ENCODE data around the gene CYSRT1.

The CYSRT1 gene

DNA sequence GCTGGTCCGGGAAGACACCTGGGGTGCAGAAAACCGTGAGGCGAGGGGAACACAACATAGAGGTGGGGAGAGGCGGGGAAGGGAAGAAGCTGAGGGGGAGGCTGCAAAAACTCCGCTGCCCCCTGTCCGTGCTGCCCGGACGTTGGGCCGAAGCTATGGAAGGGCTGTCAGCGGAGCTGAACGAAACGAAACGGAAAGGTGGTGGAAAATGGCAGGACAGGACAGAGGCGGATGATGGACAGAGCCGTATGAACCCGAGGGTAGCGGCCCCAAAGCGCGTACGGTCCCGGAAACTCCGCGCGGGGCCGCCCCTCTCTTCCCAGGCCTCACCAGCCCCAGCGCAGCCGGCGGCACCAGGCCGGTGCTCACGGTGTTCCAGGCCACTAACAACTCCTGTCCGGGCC is 36.9 kb upstream of the CYSRT1 start:
- H3K36me3 ChIP-seq (ENCODE audit: control insufficient read depth in 2 of 2, insufficient read depth in 1 of 2, low read length in 2 of 2): peaks cover 0 to 75% of the 10 kb centered on the region in 2 experiments; a peak in 1 of 3 replicates
- peak overlapping the region; percentile 92 for H3K27ac ChIP-seq (ENCODE audit: extremely low read depth, low read depth, low read length)
- H3K4me3 ChIP-seq (ENCODE audit: low read depth, low read length): peak overlapping the region; percentile 92
- H3K4me1 ChIP-seq (ENCODE audit: control insufficient read depth, insufficient read depth, low read length): peaks cover 11% of the 10 kb centered on the region
- H3K9me3 ChIP-seq (ENCODE audit: control insufficient read depth, insufficient read depth, low read depth, low read length): no peaks in the 10 kb centered on the region
- CTCF ChIA-PET: interaction anchor here (0.8 to 3.5 kb wide), 9 partner anchors 10 to 68 kb away, joined by 3 to 22 read pairs (median 4); partner anchors contain the start of genes RNF224 and TPRN
- POLR2A ChIA-PET: interaction anchor here (1.4 to 7.1 kb wide), 12 partner anchors 10 to 102 kb away, joined by 5 to 178 read pairs (median 24); partner anchors contain the start of genes LRRC26, MAN1B1, NDOR1 and RNF224
- TF ChIP-seq, protein P1, sequence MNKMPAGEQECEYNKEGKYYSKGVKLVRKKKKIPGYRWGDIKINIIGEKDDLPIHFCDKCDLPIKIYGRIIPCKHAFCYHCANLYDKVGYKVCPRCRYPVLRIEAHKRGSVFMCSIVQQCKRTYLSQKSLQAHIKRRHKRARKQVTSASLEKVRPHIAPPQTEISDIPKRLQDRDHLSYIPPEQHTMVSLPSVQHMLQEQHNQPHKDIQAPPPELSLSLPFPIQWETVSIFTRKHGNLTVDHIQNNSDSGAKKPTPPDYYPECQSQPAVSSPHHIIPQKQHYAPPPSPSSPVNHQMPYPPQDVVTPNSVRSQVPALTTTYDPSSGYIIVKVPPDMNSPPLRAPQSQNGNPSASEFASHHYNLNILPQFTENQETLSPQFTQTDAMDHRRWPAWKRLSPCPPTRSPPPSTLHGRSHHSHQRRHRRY (tag by site-specific recombination; IDR thresholded peaks at IDR 0.05): 0 out of 2 replicates have a peak, but pooled peaks have one; percentile 43
- TF ChIP-seq GLI4 (tag by site-specific recombination; IDR thresholded peaks at IDR 0.05) (peak; percentile 54; the same call in 1 of the 2 replicates), ZNF146 (tag by site-specific recombination; IDR thresholded peaks at IDR 0.05) (no peak), GFI1B (tag by site-specific recombination; IDR thresholded peaks at IDR 0.05) (0 out of 2 replicates have a peak, but pooled peaks have one; percentile 52), ZNF837 (tag by site-specific recombination; IDR thresholded peaks at IDR 0.05) (peak; percentile 88; the same call in 1 of the 2 replicates), ZNF2 (tag by site-specific recombination; IDR thresholded peaks at IDR 0.05) (peak; percentile 89; the same call in 1 of the 2 replicates), ZNF600 (tag by site-specific recombination; IDR thresholded peaks at IDR 0.05) (peak; percentile 36; the same call in 1 of the 2 replicates), MYNN (tag by site-specific recombination; IDR thresholded peaks at IDR 0.05; ENCODE audit: borderline replicate concordance) (no peak), KLF8 (tag by site-specific recombination; IDR thresholded peaks at IDR 0.05) (no peak), ZNF571 (tag by site-specific recombination; IDR thresholded peaks at IDR 0.05) (no peak), ZNF274 (IDR thresholded peaks at IDR 0.05; ENCODE audit: low read length) (no peak), ZNF274 (tag by site-specific recombination; IDR thresholded peaks at IDR 0.05; ENCODE audit: borderline replicate concordance) (no peak), ZNF777 (tag by site-specific recombination; IDR thresholded peaks at IDR 0.05; ENCODE audit: borderline replicate concordance) (peak; percentile 67; the same call in 1 of the 2 replicates), KLF1 (tag by site-specific recombination; IDR thresholded peaks at IDR 0.05) (no peak), ZNF501 (tag by site-specific recombination; IDR thresholded peaks at IDR 0.05) (0 out of 2 replicates have a peak, but pooled peaks have one; percentile 93), ZNF792 (tag by site-specific recombination; IDR thresholded peaks at IDR 0.05) (no peak), ZNF138 (tag by site-specific recombination; IDR thresholded peaks at IDR 0.05; ENCODE audit: borderline replicate concordance) (peak; percentile 43; the same call in 1 of the 2 replicates), ZNF423 (tag by site-specific recombination; IDR thresholded peaks at IDR 0.05) (0 out of 2 replicates have a peak, but pooled peaks have one; percentile 6)
- TF ChIP-seq, protein P2, sequence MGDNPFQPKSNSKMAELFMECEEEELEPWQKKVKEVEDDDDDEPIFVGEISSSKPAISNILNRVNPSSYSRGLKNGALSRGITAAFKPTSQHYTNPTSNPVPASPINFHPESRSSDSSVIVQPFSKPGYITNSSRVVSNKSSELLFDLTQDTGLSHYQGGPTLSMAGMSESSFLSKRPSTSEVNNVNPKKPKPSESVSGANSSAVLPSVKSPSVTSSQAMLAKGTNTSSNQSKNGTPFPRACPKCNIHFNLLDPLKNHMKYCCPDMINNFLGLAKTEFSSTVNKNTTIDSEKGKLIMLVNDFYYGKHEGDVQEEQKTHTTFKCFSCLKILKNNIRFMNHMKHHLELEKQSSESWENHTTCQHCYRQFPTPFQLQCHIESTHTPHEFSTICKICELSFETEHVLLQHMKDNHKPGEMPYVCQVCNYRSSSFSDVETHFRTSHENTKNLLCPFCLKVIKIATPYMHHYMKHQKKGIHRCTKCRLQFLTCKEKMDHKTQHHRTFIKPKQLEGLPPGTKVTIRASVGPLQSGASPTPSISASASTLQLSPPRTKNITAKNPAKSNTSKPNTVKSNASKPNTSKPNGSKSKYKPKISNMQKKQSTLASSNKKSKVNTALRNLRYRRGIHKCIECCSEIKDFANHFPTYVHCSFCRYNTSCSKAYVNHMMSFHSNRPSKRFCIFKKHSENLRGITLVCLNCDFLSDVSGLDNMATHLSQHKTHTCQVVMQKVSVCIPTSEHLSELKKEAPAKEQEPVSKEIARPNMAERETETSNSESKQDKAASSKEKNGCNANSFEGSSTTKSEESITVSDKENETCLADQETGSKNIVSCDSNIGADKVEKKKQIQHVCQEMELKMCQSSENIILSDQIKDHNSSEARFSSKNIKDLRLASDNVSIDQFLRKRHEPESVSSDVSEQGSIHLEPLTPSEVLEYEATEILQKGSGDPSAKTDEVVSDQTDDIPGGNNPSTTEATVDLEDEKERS (tag by site-specific recombination; IDR thresholded peaks at IDR 0.05): peak; percentile 56; the same call in 1 of the 2 replicates
- TF ChIP-seq, protein P3, sequence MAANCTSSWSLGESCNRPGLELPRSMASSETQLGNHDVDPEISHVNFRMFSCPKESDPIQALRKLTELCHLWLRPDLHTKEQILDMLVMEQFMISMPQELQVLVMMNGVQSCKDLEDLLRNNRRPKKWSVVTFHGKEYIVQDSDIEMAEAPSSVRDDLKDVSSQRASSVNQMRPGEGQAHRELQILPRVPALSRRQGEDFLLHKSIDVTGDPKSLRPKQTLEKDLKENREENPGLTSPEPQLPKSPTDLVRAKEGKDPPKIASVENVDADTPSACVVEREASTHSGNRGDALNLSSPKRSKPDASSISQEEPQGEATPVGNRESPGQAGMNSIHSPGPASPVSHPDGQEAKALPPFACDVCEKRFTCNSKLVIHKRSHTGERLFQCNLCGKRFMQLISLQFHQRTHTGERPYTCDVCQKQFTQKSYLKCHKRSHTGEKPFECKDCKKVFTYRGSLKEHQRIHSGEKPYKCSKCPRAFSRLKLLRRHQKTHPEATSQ (tag by site-specific recombination; IDR thresholded peaks at IDR 0.05): peak; percentile 79; the same call in 1 of the 2 replicates
- TF ChIP-seq, protein P4, sequence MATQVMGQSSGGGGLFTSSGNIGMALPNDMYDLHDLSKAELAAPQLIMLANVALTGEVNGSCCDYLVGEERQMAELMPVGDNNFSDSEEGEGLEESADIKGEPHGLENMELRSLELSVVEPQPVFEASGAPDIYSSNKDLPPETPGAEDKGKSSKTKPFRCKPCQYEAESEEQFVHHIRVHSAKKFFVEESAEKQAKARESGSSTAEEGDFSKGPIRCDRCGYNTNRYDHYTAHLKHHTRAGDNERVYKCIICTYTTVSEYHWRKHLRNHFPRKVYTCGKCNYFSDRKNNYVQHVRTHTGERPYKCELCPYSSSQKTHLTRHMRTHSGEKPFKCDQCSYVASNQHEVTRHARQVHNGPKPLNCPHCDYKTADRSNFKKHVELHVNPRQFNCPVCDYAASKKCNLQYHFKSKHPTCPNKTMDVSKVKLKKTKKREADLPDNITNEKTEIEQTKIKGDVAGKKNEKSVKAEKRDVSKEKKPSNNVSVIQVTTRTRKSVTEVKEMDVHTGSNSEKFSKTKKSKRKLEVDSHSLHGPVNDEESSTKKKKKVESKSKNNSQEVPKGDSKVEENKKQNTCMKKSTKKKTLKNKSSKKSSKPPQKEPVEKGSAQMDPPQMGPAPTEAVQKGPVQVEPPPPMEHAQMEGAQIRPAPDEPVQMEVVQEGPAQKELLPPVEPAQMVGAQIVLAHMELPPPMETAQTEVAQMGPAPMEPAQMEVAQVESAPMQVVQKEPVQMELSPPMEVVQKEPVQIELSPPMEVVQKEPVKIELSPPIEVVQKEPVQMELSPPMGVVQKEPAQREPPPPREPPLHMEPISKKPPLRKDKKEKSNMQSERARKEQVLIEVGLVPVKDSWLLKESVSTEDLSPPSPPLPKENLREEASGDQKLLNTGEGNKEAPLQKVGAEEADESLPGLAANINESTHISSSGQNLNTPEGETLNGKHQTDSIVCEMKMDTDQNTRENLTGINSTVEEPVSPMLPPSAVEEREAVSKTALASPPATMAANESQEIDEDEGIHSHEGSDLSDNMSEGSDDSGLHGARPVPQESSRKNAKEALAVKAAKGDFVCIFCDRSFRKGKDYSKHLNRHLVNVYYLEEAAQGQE (tag by site-specific recombination; IDR thresholded peaks at IDR 0.05): peak; percentile 84
- TF ChIP-seq, protein P5, sequence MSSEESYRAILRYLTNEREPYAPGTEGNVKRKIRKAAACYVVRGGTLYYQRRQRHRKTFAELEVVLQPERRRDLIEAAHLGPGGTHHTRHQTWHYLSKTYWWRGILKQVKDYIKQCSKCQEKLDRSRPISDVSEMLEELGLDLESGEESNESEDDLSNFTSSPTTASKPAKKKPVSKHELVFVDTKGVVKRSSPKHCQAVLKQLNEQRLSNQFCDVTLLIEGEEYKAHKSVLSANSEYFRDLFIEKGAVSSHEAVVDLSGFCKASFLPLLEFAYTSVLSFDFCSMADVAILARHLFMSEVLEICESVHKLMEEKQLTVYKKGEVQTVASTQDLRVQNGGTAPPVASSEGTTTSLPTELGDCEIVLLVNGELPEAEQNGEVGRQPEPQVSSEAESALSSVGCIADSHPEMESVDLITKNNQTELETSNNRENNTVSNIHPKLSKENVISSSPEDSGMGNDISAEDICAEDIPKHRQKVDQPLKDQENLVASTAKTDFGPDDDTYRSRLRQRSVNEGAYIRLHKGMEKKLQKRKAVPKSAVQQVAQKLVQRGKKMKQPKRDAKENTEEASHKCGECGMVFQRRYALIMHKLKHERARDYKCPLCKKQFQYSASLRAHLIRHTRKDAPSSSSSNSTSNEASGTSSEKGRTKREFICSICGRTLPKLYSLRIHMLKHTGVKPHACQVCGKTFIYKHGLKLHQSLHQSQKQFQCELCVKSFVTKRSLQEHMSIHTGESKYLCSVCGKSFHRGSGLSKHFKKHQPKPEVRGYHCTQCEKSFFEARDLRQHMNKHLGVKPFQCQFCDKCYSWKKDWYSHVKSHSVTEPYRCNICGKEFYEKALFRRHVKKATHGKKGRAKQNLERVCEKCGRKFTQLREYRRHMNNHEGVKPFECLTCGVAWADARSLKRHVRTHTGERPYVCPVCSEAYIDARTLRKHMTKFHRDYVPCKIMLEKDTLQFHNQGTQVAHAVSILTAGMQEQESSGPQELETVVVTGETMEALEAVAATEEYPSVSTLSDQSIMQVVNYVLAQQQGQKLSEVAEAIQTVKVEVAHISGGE (tag by site-specific recombination; conservative IDR thresholded peaks at IDR 0.05; ENCODE audit: low read depth): 0 out of 2 replicates have a peak, but pooled peaks have one; percentile 30
- TF ChIP-seq, protein P6, sequence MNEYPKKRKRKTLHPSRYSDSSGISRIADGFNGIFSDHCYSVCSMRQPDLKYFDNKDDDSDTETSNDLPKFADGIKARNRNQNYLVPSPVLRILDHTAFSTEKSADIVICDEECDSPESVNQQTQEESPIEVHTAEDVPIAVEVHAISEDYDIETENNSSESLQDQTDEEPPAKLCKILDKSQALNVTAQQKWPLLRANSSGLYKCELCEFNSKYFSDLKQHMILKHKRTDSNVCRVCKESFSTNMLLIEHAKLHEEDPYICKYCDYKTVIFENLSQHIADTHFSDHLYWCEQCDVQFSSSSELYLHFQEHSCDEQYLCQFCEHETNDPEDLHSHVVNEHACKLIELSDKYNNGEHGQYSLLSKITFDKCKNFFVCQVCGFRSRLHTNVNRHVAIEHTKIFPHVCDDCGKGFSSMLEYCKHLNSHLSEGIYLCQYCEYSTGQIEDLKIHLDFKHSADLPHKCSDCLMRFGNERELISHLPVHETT (tag by site-specific recombination; IDR thresholded peaks at IDR 0.05): no peak
